Endothelial cell (in vitro differentiated cells): ENCODE measurements around the gene CXCR6. TPM values are rescaled to one million over a fixed set of nuclear protein-coding genes. Genes with fewer than 3 reads are reported as not detected.

Source experiments
- DNase-seq: peaks from one replicate; pipeline ENCODE4 v3.0.0; 2021; ENCODE audit warnings: low spot score
- H3K27ac Mint-ChIP-seq: one replicate; pipeline ENCODE4 v1.8.0; 2021; ENCODE audit warnings: mixed read lengths, inconsistent platforms; ENCODE audit not compliant: unreplicated experiment
- H3K27me3 Mint-ChIP-seq: one replicate; pipeline ENCODE4 v1.8.0; 2021; ENCODE audit warnings: mild to moderate bottlenecking, moderate library complexity, mixed read lengths, inconsistent platforms; ENCODE audit not compliant: unreplicated experiment
- H3K36me3 Mint-ChIP-seq: one replicate; pipeline ENCODE4 v1.8.0; 2021; ENCODE audit warnings: mild to moderate bottlenecking, low read depth, mixed read lengths, inconsistent platforms; ENCODE audit not compliant: unreplicated experiment
- H3K4me1 Mint-ChIP-seq: one replicate; pipeline ENCODE4 v1.8.0; 2021; ENCODE audit warnings: mild to moderate bottlenecking, mixed read lengths, inconsistent platforms; ENCODE audit not compliant: unreplicated experiment
- H3K4me3 Mint-ChIP-seq: one replicate; pipeline ENCODE4 v1.8.0; 2021; ENCODE audit warnings: mild to moderate bottlenecking, mixed read lengths, inconsistent platforms; ENCODE audit not compliant: unreplicated experiment
- H3K9me3 Mint-ChIP-seq: one replicate; pipeline ENCODE4 v1.8.0; 2021; ENCODE audit warnings: mixed read lengths, inconsistent platforms; ENCODE audit not compliant: unreplicated experiment
- total RNA-seq: library from RNA; stranded (reverse); fragmentation: NEBNext Ultra II Directional; extraction: Animal tissue kit (Norgen Biotek cat#: 25700); gene quantifications from one replicate; pipeline ENCODE4 v1.2.1, GENCODE V29; 2021; ENCODE audit not compliant: unreplicated experiment
- TF ChIP-seq, protein P1 (sequence below): fragments of 200-600 bp; sonication (generic); IDR thresholded peaks from one replicate; pipeline ENCODE4 v1.5.0; 2021; ENCODE audit warnings: antibody characterized with exemption; ENCODE audit not compliant: unreplicated experiment

Gene CXCR6
- total RNA-seq, 1 donor from 2014 or later: not detected

DNA sequence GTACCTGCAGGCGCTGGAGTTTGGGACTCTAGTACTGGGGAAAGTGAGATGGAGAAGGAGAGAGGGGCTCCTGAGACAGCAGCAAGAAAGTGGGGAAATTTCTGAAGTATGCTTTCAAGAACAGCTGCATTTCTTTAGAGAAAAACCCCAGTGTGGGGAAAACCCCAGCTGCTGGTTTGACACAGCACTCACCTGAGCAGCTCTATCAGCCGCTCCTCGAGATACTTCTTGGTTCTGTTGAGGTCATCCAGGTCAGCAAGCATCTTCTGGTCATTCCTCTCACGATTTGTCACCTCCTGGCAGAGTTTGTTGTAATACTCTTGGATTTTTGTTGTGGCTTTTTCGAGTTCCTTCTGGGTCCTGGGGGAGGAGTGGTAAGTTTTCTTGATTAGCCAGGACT is 18.8 kb downstream of the CXCR6 start:
- DNase-seq: no peak
- Mint-ChIP-seq H3K36me3 (peaks cover 52% of the 10 kb centered on the region), H3K4me3 (no peak overlapping the region), H3K4me1 (no peaks in the 10 kb centered on the region), H3K9me3 (no peaks in the 10 kb centered on the region), H3K27me3 (no peaks in the 10 kb centered on the region), H3K27ac (no peak overlapping the region)
- TF ChIP-seq, protein P1, sequence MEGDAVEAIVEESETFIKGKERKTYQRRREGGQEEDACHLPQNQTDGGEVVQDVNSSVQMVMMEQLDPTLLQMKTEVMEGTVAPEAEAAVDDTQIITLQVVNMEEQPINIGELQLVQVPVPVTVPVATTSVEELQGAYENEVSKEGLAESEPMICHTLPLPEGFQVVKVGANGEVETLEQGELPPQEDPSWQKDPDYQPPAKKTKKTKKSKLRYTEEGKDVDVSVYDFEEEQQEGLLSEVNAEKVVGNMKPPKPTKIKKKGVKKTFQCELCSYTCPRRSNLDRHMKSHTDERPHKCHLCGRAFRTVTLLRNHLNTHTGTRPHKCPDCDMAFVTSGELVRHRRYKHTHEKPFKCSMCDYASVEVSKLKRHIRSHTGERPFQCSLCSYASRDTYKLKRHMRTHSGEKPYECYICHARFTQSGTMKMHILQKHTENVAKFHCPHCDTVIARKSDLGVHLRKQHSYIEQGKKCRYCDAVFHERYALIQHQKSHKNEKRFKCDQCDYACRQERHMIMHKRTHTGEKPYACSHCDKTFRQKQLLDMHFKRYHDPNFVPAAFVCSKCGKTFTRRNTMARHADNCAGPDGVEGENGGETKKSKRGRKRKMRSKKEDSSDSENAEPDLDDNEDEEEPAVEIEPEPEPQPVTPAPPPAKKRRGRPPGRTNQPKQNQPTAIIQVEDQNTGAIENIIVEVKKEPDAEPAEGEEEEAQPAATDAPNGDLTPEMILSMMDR: no peak

DNA sequence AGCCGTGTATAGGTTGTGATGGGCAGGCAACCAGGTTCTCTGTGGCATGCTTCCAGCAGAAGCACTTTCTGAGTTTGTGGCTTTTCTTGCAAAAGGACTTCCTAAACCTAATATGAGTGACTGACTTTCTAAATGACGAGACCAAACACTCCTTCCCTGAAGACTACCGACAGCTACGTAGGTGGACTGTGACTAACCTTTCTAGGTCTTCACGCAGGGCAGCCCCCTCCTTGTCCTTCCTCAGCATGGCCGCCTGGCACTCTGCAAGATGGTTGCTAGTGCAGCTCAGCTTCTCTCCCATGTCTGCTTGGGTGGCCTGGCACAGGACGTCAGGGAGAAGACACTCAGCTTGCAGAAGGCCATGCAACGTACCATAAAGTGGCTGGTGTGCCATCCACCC is 20.9 kb downstream of the CXCR6 start:
- Mint-ChIP-seq H3K27me3 (peaks cover 4% of the 10 kb centered on the region), H3K4me1 (no peaks in the 10 kb centered on the region), H3K4me3 (no peak overlapping the region), H3K36me3 (peaks cover 48% of the 10 kb centered on the region), H3K9me3 (no peaks in the 10 kb centered on the region), H3K27ac (no peak overlapping the region)
- TF ChIP-seq, protein P1: no peak
- DNase-seq: no peak

DNA sequence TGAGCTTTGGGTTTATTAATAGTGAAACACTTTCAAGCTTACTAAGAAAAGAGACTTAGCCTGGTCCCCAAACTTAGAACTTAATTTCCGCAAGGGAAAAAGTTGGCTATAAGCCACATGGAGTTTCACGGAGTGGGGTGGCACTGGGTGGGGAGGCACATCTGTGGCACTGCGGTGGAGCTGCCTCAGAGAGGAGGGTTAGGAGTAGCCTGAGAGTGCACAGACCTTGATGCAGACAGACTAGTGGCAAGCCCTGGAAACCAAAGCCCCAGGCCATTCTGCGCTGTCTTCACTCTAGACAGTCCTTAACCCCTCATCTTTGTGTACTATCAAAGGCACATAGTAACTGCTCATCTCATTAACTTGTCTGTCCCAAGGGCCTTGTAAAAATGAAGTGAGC is 22.0 kb downstream of the CXCR6 start:
- Mint-ChIP-seq H3K4me1 (no peaks in the 10 kb centered on the region), H3K4me3 (no peak overlapping the region), H3K27me3 (peaks cover 4% of the 10 kb centered on the region), H3K27ac (no peak overlapping the region), H3K9me3 (no peaks in the 10 kb centered on the region), H3K36me3 (peaks cover 40% of the 10 kb centered on the region)
- TF ChIP-seq, protein P1: no peak
- no peak for DNase-seq

DNA sequence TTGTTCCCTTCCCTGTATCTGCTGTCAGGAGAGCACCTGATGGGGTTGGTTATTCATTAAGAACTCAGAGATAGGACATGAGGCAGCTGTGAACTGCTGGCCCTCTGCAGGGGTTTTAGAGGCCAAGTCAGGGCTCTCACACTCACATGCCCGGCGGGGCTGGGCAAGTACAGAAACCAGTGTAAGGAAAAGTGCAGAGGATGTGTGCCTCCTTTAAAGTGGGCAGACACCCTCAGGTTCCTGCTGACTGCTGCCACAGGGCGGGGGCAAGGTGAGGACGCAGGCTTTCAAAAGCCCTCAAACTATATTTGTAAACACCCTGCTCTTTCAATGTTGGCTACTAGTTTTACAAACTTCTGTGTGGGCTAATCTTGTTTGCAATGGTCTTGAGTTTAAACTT is 22.4 kb downstream of the CXCR6 start:
- H3K4me1 Mint-ChIP-seq: no peaks in the 10 kb centered on the region
- TF ChIP-seq, protein P1: no peak
- H3K27ac Mint-ChIP-seq: no peak overlapping the region
- H3K27me3 Mint-ChIP-seq: peaks cover 4% of the 10 kb centered on the region
- no peak for DNase-seq
- H3K4me3 Mint-ChIP-seq: no peak overlapping the region
- peaks cover 39% of the 10 kb centered on the region for H3K36me3 Mint-ChIP-seq
- no peaks in the 10 kb centered on the region for H3K9me3 Mint-ChIP-seq

DNA sequence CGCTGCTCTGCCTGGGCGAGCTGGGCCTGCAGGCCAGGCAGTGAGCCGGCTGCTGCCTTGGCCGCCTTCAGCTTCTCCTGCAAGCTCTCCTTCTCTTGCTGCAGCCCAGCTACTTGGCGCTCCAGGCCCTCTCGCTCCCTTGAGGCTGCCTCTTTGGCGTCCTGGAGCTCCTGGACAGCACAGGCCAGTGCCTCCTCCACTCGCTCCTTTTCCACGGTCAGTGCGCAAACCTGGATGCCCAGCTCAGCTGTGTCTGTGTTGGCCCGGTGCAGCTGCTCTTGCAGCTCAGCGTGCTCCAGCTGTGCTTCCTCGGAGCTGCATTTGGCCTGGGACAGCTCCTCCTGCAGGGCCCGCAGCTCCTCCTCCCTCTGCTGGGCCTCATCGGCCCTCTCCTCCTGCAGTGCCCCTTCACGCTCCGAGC is 23.1 kb downstream of the CXCR6 start:
- Mint-ChIP-seq H3K4me1 (no peaks in the 10 kb centered on the region), H3K27me3 (peaks cover 4% of the 10 kb centered on the region), H3K27ac (no peak overlapping the region), H3K36me3 (peaks cover 34% of the 10 kb centered on the region), H3K9me3 (no peaks in the 10 kb centered on the region), H3K4me3 (no peak overlapping the region)
- TF ChIP-seq, protein P1: no peak
- no peak for DNase-seq
